Gastroesophageal sphincter (tissue), 2 donors: ENCODE data around the gene AKAP12.
"Not testable (repeated sequence)": the region's sequence is repeated elsewhere in the genome, so short reads cannot be mapped to it uniquely, and the experiment has no call there.

ENCODE experiments used
- POLR2A ChIP-seq, 2 donors: fragments of 450-650 bp; IDR thresholded peaks; one replicate each; pipeline ENCODE4 v1.6.1; 2017; ENCODE audit warnings: antibody characterized with exemption in 2 of 2, mild to moderate bottlenecking in 2 of 2, moderate library complexity in 1 of 2
- POLR2AphosphoS5 ChIP-seq: sonication (generic); formaldehyde crosslinking; IDR thresholded peaks from one replicate; pipeline ENCODE4 v1.6.1; 2017; ENCODE audit warnings: antibody characterized with exemption

- TF ChIP-seq POLR2AphosphoS5; POLR2A (IDR thresholded peaks at IDR 0.05): not testable (repeated sequence)
Measured at GRCh38 chr6:151342750-151343149, 103.0 kb downstream of the AKAP12 start.
